H1 (cell line): ENCODE measurements around the gene NTRK2. TPM values are rescaled to one million over a fixed set of nuclear protein-coding genes. Genes with fewer than 3 reads are reported as not detected.

ENCODE experiments used
- CTCF ChIA-PET: fragments of 300-600 bp; sonication (Branson Sonifier 250); formaldehyde crosslinking; loops from one replicate; lab custom pipeline; 2021; ENCODE audit not compliant: partially characterized antibody; lab: Charles Lee
- POLR2A ChIA-PET: fragments of 300-600 bp; sonication (Branson Sonifier 250); formaldehyde crosslinking; loops from one replicate; lab custom pipeline; 2021; ENCODE audit warnings: inconsistent platforms; ENCODE audit not compliant: partially characterized antibody; lab: Charles Lee
- DNase-seq, 2 experiments: peaks; one replicate each; pipeline versions ENCODE4 v3.0.0 to v3.0.0-alpha.2; 2010 to 2022; ENCODE audit warnings: low spot score in 2 of 2, low read depth in 1 of 2, mixed read lengths in 1 of 2
- FAIRE-seq: peaks from 2 replicates; lab custom pipeline; 2011; peaks lifted over from hg19 to GRCh38; lab: Jason Lieb, UNC
- H2AFZ ChIP-seq: 2 replicates; pipeline ENCODE4 v1.8.1; 2012; ENCODE audit warnings: low read length, inconsistent platforms
- H2AK5ac ChIP-seq: 2 replicates; pipeline ENCODE4 v1.6.1; 2013; ENCODE audit warnings: low read depth, low read length
- H2BK120ac ChIP-seq: replicated peaks from 2 replicates; pipeline ENCODE3; 2013; ENCODE audit warnings: low read depth, low read length, inconsistent platforms
- H2BK12ac ChIP-seq: 2 replicates; pipeline ENCODE4 v1.6.1; 2013; ENCODE audit warnings: low read depth, low read length
- H2BK15ac ChIP-seq: 2 replicates; pipeline ENCODE4 v1.6.1; 2013; ENCODE audit warnings: low read length
- H2BK20ac ChIP-seq: 2 replicates; pipeline ENCODE4 v1.6.1; 2013; ENCODE audit warnings: low read length
- H2BK5ac ChIP-seq: 2 replicates; pipeline ENCODE4 v1.6.1; 2013; ENCODE audit warnings: low read depth, low read length
- H3K14ac ChIP-seq: 2 replicates; pipeline ENCODE4 v1.6.1; 2013; ENCODE audit warnings: inconsistent platforms; ENCODE audit not compliant: insufficient read length
- H3K18ac ChIP-seq: 2 replicates; pipeline ENCODE4 v1.6.1; 2013; ENCODE audit warnings: low read length; ENCODE audit errors: extremely low read depth
- H3K23ac ChIP-seq: 2 replicates; pipeline ENCODE4 v1.6.1; 2013; ENCODE audit warnings: inconsistent platforms; ENCODE audit not compliant: insufficient read length
- H3K23me2 ChIP-seq: 2 replicates; pipeline ENCODE4 v1.6.1; 2013; ENCODE audit warnings: low read depth, low read length
- H3K27ac ChIP-seq: 2 replicates; pipeline ENCODE4 v1.6.1; 2011; ENCODE audit warnings: low read depth, low read length, inconsistent platforms
- H3K27me3 ChIP-seq, 4 experiments: replicated peaks in 1 of 4; 1 replicate in 1 of 4; 2 replicates in 3 of 4; pipeline versions ENCODE4 v1.6.1 to v1.8.1; 2011 to 2013; ENCODE audit warnings: low read length in 3 of 4, mild to moderate bottlenecking in 3 of 4, inconsistent platforms in 2 of 4, mixed read lengths in 2 of 4, moderate library complexity in 1 of 4; ENCODE audit not compliant: control insufficient read depth in 3 of 4, insufficient read depth in 3 of 4; ENCODE audit errors: extremely low read depth in 1 of 4
- H3K36me3 ChIP-seq, 4 experiments: 2 replicates each; pipeline versions ENCODE4 v1.6.1 to v1.8.1; 2011 to 2013; ENCODE audit warnings: mild to moderate bottlenecking in 4 of 4, low read length in 3 of 4, moderate library complexity in 2 of 4, control low read depth in 1 of 4, inconsistent platforms in 1 of 4; ENCODE audit not compliant: insufficient read depth in 4 of 4, control insufficient read depth in 2 of 4
- H3K4ac ChIP-seq: replicated peaks from 2 replicates; pipeline ENCODE3; 2013; ENCODE audit warnings: low read length, low read depth, mixed read lengths, inconsistent platforms; ENCODE audit not compliant: insufficient read length
- H3K4me1 ChIP-seq, 4 experiments: replicated peaks in 1 of 4; 1 replicate in 1 of 4; 2 replicates in 3 of 4; pipeline versions ENCODE4 v1.6.1 to v1.8.1; 2011 to 2013; ENCODE audit warnings: low read length in 3 of 4, inconsistent platforms in 2 of 4, mixed read lengths in 1 of 4; ENCODE audit not compliant: insufficient read depth in 4 of 4, control insufficient read depth in 3 of 4
- H3K4me2 ChIP-seq, 2 experiments: 2 replicates each; pipeline versions ENCODE4 v1.6.1 to v1.8.1; 2011 to 2013; ENCODE audit warnings: low read depth in 2 of 2, low read length in 2 of 2, control low read depth in 1 of 2, inconsistent platforms in 1 of 2, mild to moderate bottlenecking in 1 of 2; ENCODE audit not compliant: insufficient read depth in 1 of 2
- H3K4me3 ChIP-seq, 4 experiments: fragments of 200-600, 300-600 bp in 1 of 4; sonication (generic), shearing (Covaris generic), sonication (Bioruptor Twin) in 1 of 4; 2 replicates each; pipeline versions ENCODE4 v1.5.1 to v1.8.1; 2011 to 2016; ENCODE audit warnings: low read length in 4 of 4, low read depth in 3 of 4, control low read depth in 2 of 4, inconsistent platforms in 2 of 4, mild to moderate bottlenecking in 2 of 4, mixed read lengths in 1 of 4, moderate library complexity in 1 of 4; ENCODE audit not compliant: insufficient read depth in 2 of 4; ENCODE audit errors: extremely low read depth in 1 of 4
- H3K56ac ChIP-seq: replicated peaks from 2 replicates; pipeline ENCODE3; 2013; ENCODE audit warnings: low read depth, mild to moderate bottlenecking, mixed read lengths, low read length, inconsistent platforms; ENCODE audit not compliant: insufficient read length
- H3K79me1 ChIP-seq: 2 replicates; pipeline ENCODE4 v1.6.1; 2013; ENCODE audit warnings: low read depth, low read length, control low read depth
- H3K79me2 ChIP-seq, 2 experiments: 2 replicates each; pipeline versions ENCODE4 v1.6.1 to v1.8.1; 2012 to 2013; ENCODE audit warnings: low read length in 2 of 2, mild to moderate bottlenecking in 2 of 2, inconsistent platforms in 1 of 2; ENCODE audit not compliant: insufficient read depth in 2 of 2, control insufficient read depth in 1 of 2
- H3K9ac ChIP-seq, 4 experiments: replicated peaks in 1 of 4; 1 replicate in 1 of 4; 2 replicates in 3 of 4; pipeline versions ENCODE4 v1.6.1 to v1.8.1; 2011 to 2013; ENCODE audit warnings: low read depth in 3 of 4, low read length in 3 of 4, control low read depth in 2 of 4, mild to moderate bottlenecking in 2 of 4, moderate library complexity in 2 of 4, inconsistent platforms in 1 of 4; ENCODE audit errors: extremely low read depth in 1 of 4
- H3K9me3 ChIP-seq, 2 experiments: 2 replicates each; pipeline versions ENCODE4 v1.6.1 to v1.8.1; 2012 to 2013; ENCODE audit warnings: mild to moderate bottlenecking in 2 of 2, moderate library complexity in 2 of 2, control low read depth in 1 of 2, inconsistent platforms in 1 of 2, low read depth in 1 of 2, low read length in 1 of 2, mixed read lengths in 1 of 2; ENCODE audit not compliant: insufficient read depth in 2 of 2
- H4K20me1 ChIP-seq, 2 experiments: replicated peaks in 1 of 2; 2 replicates each; pipeline versions ENCODE3 to v1.8.1; 2011 to 2013; ENCODE audit warnings: inconsistent platforms in 2 of 2, low read length in 2 of 2, mild to moderate bottlenecking in 1 of 2; ENCODE audit not compliant: insufficient read depth in 2 of 2, control insufficient read depth in 1 of 2
- H4K5ac ChIP-seq: 2 replicates; pipeline ENCODE4 v1.6.1; 2013; ENCODE audit warnings: low read length, low read depth, mixed read lengths, inconsistent platforms; ENCODE audit not compliant: insufficient read length
- H4K8ac ChIP-seq: 2 replicates; pipeline ENCODE4 v1.8.0; 2013; ENCODE audit warnings: mild to moderate bottlenecking, moderate library complexity, low read length, inconsistent platforms; ENCODE audit not compliant: insufficient read depth; ENCODE audit errors: extremely low read depth
- H4K91ac ChIP-seq: replicated peaks from 2 replicates; pipeline ENCODE3; 2013; ENCODE audit warnings: low read length, mixed read lengths, inconsistent platforms; ENCODE audit not compliant: insufficient read length
- ASH2L ChIP-seq: fragments of 200-600, 300-600 bp; sonication (generic); IDR thresholded peaks from one replicate; pipeline ENCODE4 v1.7.1; 2017; ENCODE audit warnings: low read length
- BACH1 ChIP-seq: IDR thresholded peaks from 2 replicates; pipeline ENCODE4 v1.6.1; 2012; ENCODE audit warnings: low read length, improper control_type of control experiment
- BRCA1 ChIP-seq: IDR thresholded peaks from 2 replicates; pipeline ENCODE4 v1.6.1; 2012; ENCODE audit warnings: low read depth, low read length, improper control_type of control experiment
- JUN ChIP-seq: IDR thresholded peaks from 2 replicates; pipeline ENCODE4 v1.6.1; 2011; ENCODE audit warnings: low read depth, mild to moderate bottlenecking, improper control_type of control experiment, low read length
- RFX5 ChIP-seq: IDR thresholded peaks from 2 replicates; pipeline ENCODE4 v1.6.1; 2011; ENCODE audit warnings: low read depth, low read length, improper control_type of control experiment, borderline replicate concordance
- RNF2 ChIP-seq: fragments of 200-900, 300-1000 bp; sonication (generic); IDR thresholded peaks from 2 replicates; pipeline ENCODE4 v1.7.1; 2016; ENCODE audit warnings: borderline replicate concordance, low read depth, mild to moderate bottlenecking, antibody characterized with exemption, low read length; ENCODE audit not compliant: poor library complexity, severe bottlenecking; ENCODE audit errors: missing control alignments
- SIN3A ChIP-seq, 2 experiments: IDR thresholded peaks in 1 of 2; conservative IDR thresholded peaks in 1 of 2; 2 replicates each; pipeline ENCODE4 v1.6.1; 2011 to 2012; ENCODE audit warnings: low read length in 2 of 2, improper control_type of control experiment in 1 of 2, low read depth in 1 of 2, mild to moderate bottlenecking in 1 of 2
- SIRT6 ChIP-seq: IDR thresholded peaks from one replicate; pipeline ENCODE4 v1.7.1; 2012; ENCODE audit warnings: low read length, inconsistent platforms
- TAF1 ChIP-seq: IDR thresholded peaks from 2 replicates; pipeline ENCODE4 v1.6.1; 2011; ENCODE audit warnings: mild to moderate bottlenecking, low read depth, low read length
- TCF12 ChIP-seq: IDR thresholded peaks from 2 replicates; pipeline ENCODE4 v1.6.1; 2011; ENCODE audit warnings: low read depth, mild to moderate bottlenecking, low read length
- YY1 ChIP-seq: IDR thresholded peaks from 2 replicates; pipeline ENCODE4 v1.6.1; 2011; ENCODE audit warnings: low read depth, mild to moderate bottlenecking, low read length
- WGBS, 2 experiments: shearing (Covaris generic) in 1 of 2; methylation state at CpG; one replicate each; pipeline versions ENCODE4 v1.1.6 to v1.1.7; 2013 to 2015; ENCODE audit warnings: low lambda C conversion rate in 2 of 2, mixed read lengths in 2 of 2, inconsistent platforms in 1 of 2, low coverage in 1 of 2, missing lambda C conversion rate in 1 of 2; ENCODE audit not compliant: insufficient replicate concordance in 2 of 2, insufficient coverage in 1 of 2, insufficient read length in 1 of 2; ENCODE audit errors: extremely low coverage in 1 of 2, missing lambda C conversion rate in 1 of 2; 5-methylcytosine and 5-hydroxymethylcytosine counted together
- polyA plus RNA-seq, 7 experiments: library from polyadenylated mRNA; depleted of rRNA in 3 of 7; stranded (reverse) in 5 of 7; unstranded in 2 of 7; fragments of >200 nt in 5 of 7; fragments of 200-250 nt in 2 of 7; gene quantifications; 1 replicate in 5 of 7; 2 replicates in 1 of 7; 4 replicates in 1 of 7; pipeline versions ENCODE4 v1.2.1 to v1.2.3, GENCODE V29; 2011 to 2013; ENCODE audit warnings: missing spikeins in 2 of 7, mixed read lengths in 2 of 7
- total RNA-seq: library from RNA; stranded (reverse); fragmentation: NEBNext Ultra II Directional; extraction: Animal tissue kit (Norgen Biotek cat#: 25700); gene quantifications from 2 replicates; pipeline ENCODE4 v1.2.1, GENCODE V29; 2021
- TF ChIP-seq, protein P1 (sequence below): IDR thresholded peaks from 2 replicates; pipeline ENCODE4 v1.6.1; 2011; ENCODE audit warnings: low read depth, mild to moderate bottlenecking, low read length; ENCODE audit not compliant: insufficient read depth

Gene NTRK2
- total and polyA plus RNA-seq, 2 of the 8 experiments (the other 6 are each of a cell fraction or from before 2014, with no cell fraction given) = 0.03 to 0.04 TPM

GRCh38 chr9:84788803-84789462, 119.4 kb downstream of the NTRK2 start:
- Histone ChIP-seq H3K79me1 (no peaks in the 10 kb centered on the region), H3K9me3 (no peaks in the 10 kb centered on the region), H2AFZ (no peak overlapping the region), H2BK120ac (no peak overlapping the region), H4K8ac (no peak overlapping the region), H2BK20ac (no peak overlapping the region), H3K23me2 (no peaks in the 10 kb centered on the region), H2BK15ac (no peak overlapping the region), H3K18ac (no peak overlapping the region), H3K4ac (no peak overlapping the region), H3K9ac (no peak overlapping the region), H3K79me2 (no peaks in the 10 kb centered on the region), H2AK5ac (no peak overlapping the region), H4K20me1 (no peaks in the 10 kb centered on the region), H3K4me2 (no peak overlapping the region), H2BK5ac (no peak overlapping the region), H3K27ac (no peak overlapping the region), H3K4me1 (no peaks in the 10 kb centered on the region), H4K91ac (no peak overlapping the region), H3K23ac (no peak overlapping the region), H3K36me3 (no peaks in the 10 kb centered on the region), H3K14ac (no peak overlapping the region), H3K4me3 (no peak overlapping the region), H4K5ac (no peak overlapping the region), H3K56ac (no peak overlapping the region), H3K27me3 (no peaks in the 10 kb centered on the region; a peak in 1 of 7 replicates), H2BK12ac (no peak overlapping the region)
- FAIRE-seq (no peak), DNase-seq (no peak)
- ChIA-PET CTCF (interaction anchor here (0.6 to 2.0 kb wide), 11 partner anchors 9 to 214 kb away, joined by 3 to 5 read pairs (median 3); no protein-coding TSS in a partner anchor), POLR2A (no interaction called here)
- TF ChIP-seq BRCA1 (no peak), TCF12 (no peak), BACH1 (no peak), RFX5 (no peak), RNF2 (no peak), YY1 (no peak), SIN3A (conservative IDR thresholded peaks at IDR 0.05 in 1 of 2, IDR thresholded peaks at IDR 0.05 in 1 of 2; ENCODE audit: low read depth in 1 of 2, low read length in 2 of 2) (no peak), JUN (no peak), SIRT6 (no peak), TAF1 (no peak), ASH2L (no peak)
- TF ChIP-seq, protein P1, sequence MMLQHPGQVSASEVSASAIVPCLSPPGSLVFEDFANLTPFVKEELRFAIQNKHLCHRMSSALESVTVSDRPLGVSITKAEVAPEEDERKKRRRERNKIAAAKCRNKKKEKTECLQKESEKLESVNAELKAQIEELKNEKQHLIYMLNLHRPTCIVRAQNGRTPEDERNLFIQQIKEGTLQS = no peak
- 92% methylated on average over 5 of the region's 5 CpGs; no CpG with 5 or more reads in 1 of the 2 experiments for WGBS, 2 experiments
